GM18870 (cell line): ENCODE measurements around the gene CYP27B1.
A peak's percentile ranks its signal among the peaks of the same experiment; 100 is the strongest.
"Not testable (repeated sequence)": the region's sequence is repeated elsewhere in the genome, so short reads cannot be mapped to it uniquely, and the experiment has no call there.

ENCODE experiments used
- ATAC-seq: cut with Tn5 transposase; IDR thresholded peaks from one replicate; pipeline ENCODE4 v1.9.1; 2021; ENCODE audit warnings: moderate library complexity; ENCODE audit not compliant: unreplicated experiment

The CYP27B1 gene

GRCh38 chr12:57783861-57784260, 17.0 kb upstream of the CYP27B1 start:
- no peak for ATAC-seq

GRCh38 chr12:57783466-57783801, 16.6 kb upstream of the CYP27B1 start:
- no peak for ATAC-seq

GRCh38 chr12:57782608-57783465, 16.0 kb upstream of the CYP27B1 start, which contains the start of gene TSFM:
Gene TSFM, plus strand, starts transcription at chr12:57782787. Its CDS starts 15 bp downstream, at chr12:57782802.
- ATAC-seq = peak; percentile 63

GRCh38 chr12:57782243-57782607, 15.3 kb upstream of the CYP27B1 start:
- ATAC-seq = no peak

- ATAC-seq = no peak
Measured at GRCh38 chr12:57781801-57782200, 14.9 kb upstream of the CYP27B1 start.

GRCh38 chr12:57781244-57781643, 14.4 kb upstream of the CYP27B1 start:
- no peak for ATAC-seq

- no peak for ATAC-seq
Measured at GRCh38 chr12:57780284-57780897, 13.5 kb upstream of the CYP27B1 start.

- ATAC-seq = no peak
Measured at GRCh38 chr12:57779736-57780135, 12.9 kb upstream of the CYP27B1 start.

- no peak for ATAC-seq
Measured at GRCh38 chr12:57777911-57778310, 11.0 kb upstream of the CYP27B1 start.

- no peak for ATAC-seq
Measured at GRCh38 chr12:57777367-57777766, 10.5 kb upstream of the CYP27B1 start.

- no peak for ATAC-seq
Measured at GRCh38 chr12:57776247-57776587, 9.3 kb upstream of the CYP27B1 start.

GRCh38 chr12:57775563-57776246, 8.8 kb upstream of the CYP27B1 start:
- no peak for ATAC-seq

- no peak for ATAC-seq
Measured at GRCh38 chr12:57775044-57775443, 8.2 kb upstream of the CYP27B1 start.

GRCh38 chr12:57774634-57775033, 7.8 kb upstream of the CYP27B1 start:
- not testable (repeated sequence) for ATAC-seq

GRCh38 chr12:57772429-57773322, 5.8 kb upstream of the CYP27B1 start, which contains the start of gene EEF1AKMT3:
Gene EEF1AKMT3, plus strand, starts transcription at chr12:57772614. Its CDS starts 111 bp downstream, at chr12:57772725.
- no peak for ATAC-seq

- peak; percentile 71 for ATAC-seq
Measured at GRCh38 chr12:57771873-57772428, 5.1 kb upstream of the CYP27B1 start, which contains the start of gene METTL1. Gene METTL1, minus strand, starts transcription at chr12:57772105. Its CDS starts 22 bp downstream, at chr12:57772083.

GRCh38 chr12:57771236-57771872, 4.5 kb upstream of the CYP27B1 start:
- ATAC-seq = peak; percentile 75

- ATAC-seq = no peak
Measured at GRCh38 chr12:57770734-57771133, 3.9 kb upstream of the CYP27B1 start.

GRCh38 chr12:57769594-57769993, 2.7 kb upstream of the CYP27B1 start:
- no peak for ATAC-seq

- no peak for ATAC-seq
Measured at GRCh38 chr12:57767876-57768275, 998 bp upstream of the CYP27B1 start.
